ENCODE measurements around the gene TLE3. TPM values are rescaled to one million over a fixed set of nuclear protein-coding genes. Genes with fewer than 3 reads are reported as not detected.

Gene TLE3
- total RNA-seq, 1 donor, result 196 TPM

GRCh38 chr15:70133296-70133695 is 35.6 kb upstream of the TLE3 start:
- Histone ChIP-seq H3K9me3 (ENCODE audit: low read depth, low read length) (no peaks in the 10 kb centered on the region), H3K4me1 (ENCODE audit: insufficient read depth, low read length) (no peaks in the 10 kb centered on the region), H3K27me3 (ENCODE audit: insufficient read depth, low read length) (no peaks in the 10 kb centered on the region), H3K4me3 (ENCODE audit: low read length) (no peak overlapping the region)

GRCh38 chr15:70132571-70132970 is 34.9 kb upstream of the TLE3 start:
- H3K4me3 ChIP-seq (ENCODE audit: low read length), result no peak overlapping the region
- no peaks in the 10 kb centered on the region for H3K9me3 ChIP-seq (ENCODE audit: low read depth, low read length)
- no peaks in the 10 kb centered on the region for H3K4me1 ChIP-seq (ENCODE audit: insufficient read depth, low read length)
- H3K27me3 ChIP-seq (ENCODE audit: insufficient read depth, low read length), result no peaks in the 10 kb centered on the region

- Histone ChIP-seq H3K9me3 (ENCODE audit: low read depth, low read length) (no peaks in the 10 kb centered on the region), H3K4me3 (ENCODE audit: low read length) (no peak overlapping the region), H3K4me1 (ENCODE audit: insufficient read depth, low read length) (no peaks in the 10 kb centered on the region), H3K27me3 (ENCODE audit: insufficient read depth, low read length) (no peaks in the 10 kb centered on the region)
These were observed 34.4 kb upstream of the TLE3 start for GRCh38 chr15:70132139-70132538.

- Histone ChIP-seq H3K27me3 (ENCODE audit: insufficient read depth, low read length) (no peaks in the 10 kb centered on the region), H3K9me3 (ENCODE audit: low read depth, low read length) (no peaks in the 10 kb centered on the region), H3K4me3 (ENCODE audit: low read length) (no peak overlapping the region), H3K4me1 (ENCODE audit: insufficient read depth, low read length) (no peaks in the 10 kb centered on the region)
These were observed 30.9 kb upstream of the TLE3 start for GRCh38 chr15:70128414-70129140.

- Histone ChIP-seq H3K4me3 (ENCODE audit: low read length) (no peak overlapping the region), H3K27me3 (ENCODE audit: insufficient read depth, low read length) (no peaks in the 10 kb centered on the region), H3K9me3 (ENCODE audit: low read depth, low read length) (no peaks in the 10 kb centered on the region), H3K4me1 (ENCODE audit: insufficient read depth, low read length) (no peaks in the 10 kb centered on the region)
These were observed 30.2 kb upstream of the TLE3 start for GRCh38 chr15:70127770-70128413.

GRCh38 chr15:70127288-70127746 is 29.6 kb upstream of the TLE3 start:
- Histone ChIP-seq H3K27me3 (ENCODE audit: insufficient read depth, low read length) (no peaks in the 10 kb centered on the region), H3K4me3 (ENCODE audit: low read length) (no peak overlapping the region), H3K9me3 (ENCODE audit: low read depth, low read length) (no peaks in the 10 kb centered on the region), H3K4me1 (ENCODE audit: insufficient read depth, low read length) (no peaks in the 10 kb centered on the region)

GRCh38 chr15:70126362-70126761 is 28.6 kb upstream of the TLE3 start:
- H3K4me3 ChIP-seq (ENCODE audit: low read length), result no peak overlapping the region
- no peaks in the 10 kb centered on the region for H3K9me3 ChIP-seq (ENCODE audit: low read depth, low read length)
- no peaks in the 10 kb centered on the region for H3K4me1 ChIP-seq (ENCODE audit: insufficient read depth, low read length)
- no peaks in the 10 kb centered on the region for H3K27me3 ChIP-seq (ENCODE audit: insufficient read depth, low read length)

- H3K27me3 ChIP-seq (ENCODE audit: insufficient read depth, low read length), result no peaks in the 10 kb centered on the region
- H3K4me3 ChIP-seq (ENCODE audit: low read length), result no peak overlapping the region
- no peaks in the 10 kb centered on the region for H3K9me3 ChIP-seq (ENCODE audit: low read depth, low read length)
- H3K4me1 ChIP-seq (ENCODE audit: insufficient read depth, low read length), result no peaks in the 10 kb centered on the region
These were observed 27.9 kb upstream of the TLE3 start for GRCh38 chr15:70125605-70126004.

- Histone ChIP-seq H3K9me3 (ENCODE audit: low read depth, low read length) (no peaks in the 10 kb centered on the region), H3K4me3 (ENCODE audit: low read length) (no peak overlapping the region), H3K27me3 (ENCODE audit: insufficient read depth, low read length) (no peaks in the 10 kb centered on the region), H3K4me1 (ENCODE audit: insufficient read depth, low read length) (no peaks in the 10 kb centered on the region)
These were observed 24.0 kb upstream of the TLE3 start for GRCh38 chr15:70121624-70122302.

- peaks cover 3% of the 10 kb centered on the region for H3K27me3 ChIP-seq (ENCODE audit: insufficient read depth, low read length)
- no peaks in the 10 kb centered on the region for H3K4me1 ChIP-seq (ENCODE audit: insufficient read depth, low read length)
- H3K9me3 ChIP-seq (ENCODE audit: low read depth, low read length), result no peaks in the 10 kb centered on the region
- H3K4me3 ChIP-seq (ENCODE audit: low read length), result no peak overlapping the region
These were observed 23.4 kb upstream of the TLE3 start for GRCh38 chr15:70120958-70121623.

GRCh38 chr15:70119911-70120508 is 22.3 kb upstream of the TLE3 start:
- Histone ChIP-seq H3K4me3 (ENCODE audit: low read length) (no peak overlapping the region), H3K9me3 (ENCODE audit: low read depth, low read length) (no peaks in the 10 kb centered on the region), H3K27me3 (ENCODE audit: insufficient read depth, low read length) (peaks cover 5% of the 10 kb centered on the region), H3K4me1 (ENCODE audit: insufficient read depth, low read length) (peaks cover 4% of the 10 kb centered on the region)

GRCh38 chr15:70118599-70118998 is 20.9 kb upstream of the TLE3 start:
- Histone ChIP-seq H3K4me3 (ENCODE audit: low read length) (no peak overlapping the region), H3K27me3 (ENCODE audit: insufficient read depth, low read length) (peaks cover 5% of the 10 kb centered on the region), H3K4me1 (ENCODE audit: insufficient read depth, low read length) (peaks cover 18% of the 10 kb centered on the region), H3K9me3 (ENCODE audit: low read depth, low read length) (no peaks in the 10 kb centered on the region)

- Histone ChIP-seq H3K9me3 (ENCODE audit: low read depth, low read length) (no peaks in the 10 kb centered on the region), H3K4me3 (ENCODE audit: low read length) (no peak overlapping the region), H3K4me1 (ENCODE audit: insufficient read depth, low read length) (peaks cover 31% of the 10 kb centered on the region), H3K27me3 (ENCODE audit: insufficient read depth, low read length) (peaks cover 5% of the 10 kb centered on the region)
These were observed 18.6 kb upstream of the TLE3 start for GRCh38 chr15:70116317-70116716.

- peaks cover 5% of the 10 kb centered on the region for H3K27me3 ChIP-seq (ENCODE audit: insufficient read depth, low read length)
- H3K4me3 ChIP-seq (ENCODE audit: low read length), result no peak overlapping the region
These were observed 16.5 kb upstream of the TLE3 start for GRCh38 chr15:70114221-70114620.

GRCh38 chr15:70113304-70113700 is 15.6 kb upstream of the TLE3 start:
- Histone ChIP-seq H3K4me3 (ENCODE audit: low read length) (no peak overlapping the region), H3K27me3 (ENCODE audit: insufficient read depth, low read length) (peaks cover 5% of the 10 kb centered on the region), H3K9me3 (ENCODE audit: low read depth, low read length) (no peaks in the 10 kb centered on the region), H3K4me1 (ENCODE audit: insufficient read depth, low read length) (peaks cover 35% of the 10 kb centered on the region)

More at GRCh38 chr15:70114221-70114620, 16.5 kb upstream of the TLE3 start:
- Histone ChIP-seq H3K4me1 (ENCODE audit: insufficient read depth, low read length) (peaks cover 35% of the 10 kb centered on the region), H3K9me3 (ENCODE audit: low read depth, low read length) (no peaks in the 10 kb centered on the region)

All from mononuclear cell (primary cell).